ENCODE results near the gene GLT8D1. TPM values are rescaled to one million over a fixed set of nuclear protein-coding genes. Genes with fewer than 3 reads are reported as not detected.

The GLT8D1 gene
- total RNA-seq, 2 experiments from 2014 or later: 8.4 to 10.8 TPM

DNA sequence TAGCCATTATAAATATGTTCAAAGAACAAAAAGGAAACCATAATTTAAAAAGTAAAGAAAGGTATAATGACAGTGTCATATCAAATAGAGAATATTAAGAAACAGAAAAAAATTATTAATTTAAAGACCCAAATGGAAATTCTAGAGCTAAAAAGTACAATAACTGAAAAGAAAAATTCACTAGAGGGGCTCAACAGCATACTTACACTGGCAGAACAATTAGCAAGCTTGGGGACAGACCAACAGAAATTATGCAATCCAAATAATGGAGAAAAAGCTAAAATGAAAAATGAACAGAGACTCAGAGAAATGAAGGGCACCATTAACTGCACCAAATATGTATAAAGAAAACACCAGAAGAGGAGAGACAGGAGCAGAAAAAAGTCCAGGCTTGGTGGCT, 14.0 kb upstream of the GLT8D1 start:
- no peak for ATAC-seq (ENCODE audit: poor library complexity)
- POLR2A ChIA-PET: interaction anchor here (2.2 kb wide), 1 partner anchor 14 kb away, joined by 23 read pairs; the partner anchor contains the start of genes GLT8D1 and SPCS1
- Histone ChIP-seq H3K4me3 (ENCODE audit: low read length) (no peak overlapping the region), H3K36me3 (ENCODE audit: insufficient read depth, low read length) (peaks cover 14% of the 10 kb centered on the region), H3K27me3 (ENCODE audit: control insufficient read depth in 1 of 2, insufficient read depth in 2 of 2, low read length in 2 of 2) (no peaks in the 10 kb centered on the region), H3K4me1 (ENCODE audit: insufficient read depth, low read length) (peaks cover 21% of the 10 kb centered on the region), H3K27ac (ENCODE audit: low read depth in 1 of 2, low read length in 2 of 2) (peak overlapping the region in 1 of 2 donors; percentile 7), H3K9me3 (ENCODE audit: control insufficient read depth in 1 of 2, insufficient read depth in 1 of 2, low read length in 2 of 2) (no peaks in the 10 kb centered on the region)
- no peak for DNase-seq
- TF ChIP-seq CTCF (IDR thresholded peaks at IDR 0.05): no peak
- H3K27ac Mint-ChIP-seq: peak overlapping the region; percentile 78
- H3K9me3 Mint-ChIP-seq: no peaks in the 10 kb centered on the region
- intact Hi-C loops (cut with DNase I, micrococcal nuclease): no loop called here
- CTCF ChIA-PET: interaction anchor here (0.6 kb wide), 1 partner anchor 52 kb away, joined by 3 read pairs; no protein-coding TSS in a partner anchor
- no peak overlapping the region for H3K4me3 Mint-ChIP-seq
- peaks cover 31% of the 10 kb centered on the region for H3K4me1 Mint-ChIP-seq (ENCODE audit: low read depth)
- H3K36me3 Mint-ChIP-seq (ENCODE audit: low read depth): peaks cover 18% of the 10 kb centered on the region
- no peaks in the 10 kb centered on the region for H3K27me3 Mint-ChIP-seq

GRCh38 chr3:52715714-52716305, 10.2 kb upstream of the GLT8D1 start:
- Mint-ChIP-seq H3K27ac (no peak overlapping the region), H3K4me3 (no peak overlapping the region), H3K36me3 (ENCODE audit: low read depth) (peaks cover 30% of the 10 kb centered on the region), H3K27me3 (no peaks in the 10 kb centered on the region), H3K9me3 (no peaks in the 10 kb centered on the region), H3K4me1 (ENCODE audit: low read depth) (peaks cover 14% of the 10 kb centered on the region)
- intact Hi-C loops (cut with DNase I, micrococcal nuclease): no loop called here
- no peaks in the 10 kb centered on the region for H3K27me3 ChIP-seq (ENCODE audit: control insufficient read depth in 1 of 2, insufficient read depth in 2 of 2, low read length in 2 of 2)
- POLR2A ChIA-PET: no interaction called here
- no peak for TF ChIP-seq CTCF (IDR thresholded peaks at IDR 0.05)
- CTCF ChIA-PET: no interaction called here
- H3K4me3 ChIP-seq (ENCODE audit: low read length): no peak overlapping the region
- ATAC-seq (ENCODE audit: poor library complexity): no peak
- no peak for DNase-seq
- H3K36me3 ChIP-seq (ENCODE audit: insufficient read depth, low read length): peaks cover 16% of the 10 kb centered on the region
- H3K4me1 ChIP-seq (ENCODE audit: insufficient read depth, low read length): peaks cover 6% of the 10 kb centered on the region
- H3K9me3 ChIP-seq (ENCODE audit: control insufficient read depth in 1 of 2, insufficient read depth in 1 of 2, low read length in 2 of 2): no peaks in the 10 kb centered on the region
- no peak overlapping the region for H3K27ac ChIP-seq (ENCODE audit: low read depth in 1 of 2, low read length in 2 of 2)

GRCh38 chr3:52714335-52715302, 9.0 kb upstream of the GLT8D1 start:
- POLR2A ChIA-PET: interaction anchor here (0.6 kb wide), 1 partner anchor 29 kb away, joined by 3 read pairs; the partner anchor contains the start of gene PBRM1
- ATAC-seq (ENCODE audit: poor library complexity): no peak
- intact Hi-C loops (cut with DNase I, micrococcal nuclease): no loop called here
- no peak for TF ChIP-seq CTCF (IDR thresholded peaks at IDR 0.05)
- no peaks in the 10 kb centered on the region for H3K9me3 Mint-ChIP-seq
- Histone ChIP-seq H3K4me3 (ENCODE audit: low read length) (no peak overlapping the region), H3K27ac (ENCODE audit: low read depth in 1 of 2, low read length in 2 of 2) (no peak overlapping the region), H3K27me3 (ENCODE audit: control insufficient read depth in 1 of 2, insufficient read depth in 2 of 2, low read length in 2 of 2) (no peaks in the 10 kb centered on the region), H3K4me1 (ENCODE audit: insufficient read depth, low read length) (no peaks in the 10 kb centered on the region), H3K9me3 (ENCODE audit: control insufficient read depth in 1 of 2, insufficient read depth in 1 of 2, low read length in 2 of 2) (no peaks in the 10 kb centered on the region), H3K36me3 (ENCODE audit: insufficient read depth, low read length) (peaks cover 19% of the 10 kb centered on the region)
- CTCF ChIA-PET: no interaction called here
- H3K36me3 Mint-ChIP-seq (ENCODE audit: low read depth): peaks cover 30% of the 10 kb centered on the region
- no peaks in the 10 kb centered on the region for H3K27me3 Mint-ChIP-seq
- no peak overlapping the region for H3K27ac Mint-ChIP-seq
- H3K4me1 Mint-ChIP-seq (ENCODE audit: low read depth): peaks cover 2% of the 10 kb centered on the region
- H3K4me3 Mint-ChIP-seq: no peak overlapping the region
- DNase-seq: peak in 1 of 14 experiments; percentile 24

Data from CD4-positive, alpha-beta T cell (primary cell).